HG03575 (cell line): ENCODE measurements around the gene TWIST2.

Experiments
- ATAC-seq: cut with Tn5 transposase; IDR thresholded peaks from one replicate; pipeline ENCODE4 v1.9.1; 2021; ENCODE audit not compliant: unreplicated experiment, insufficient number of reproducible peaks, low FRiP score; ENCODE audit errors: extremely low read depth

Gene TWIST2

GRCh38 chr2:238910751-238911351, 63.0 kb downstream of the TWIST2 start:
- ATAC-seq: no peak

GRCh38 chr2:238911376-238912227, 63.7 kb downstream of the TWIST2 start:
- ATAC-seq: no peak

- ATAC-seq: no peak
Observed at GRCh38 chr2:238912228-238912915, 64.5 kb downstream of the TWIST2 start.

- ATAC-seq: no peak
Observed at GRCh38 chr2:238912916-238913875, 65.3 kb downstream of the TWIST2 start.

- ATAC-seq: no peak
Observed at GRCh38 chr2:238913931-238914647, 66.2 kb downstream of the TWIST2 start.

- no peak for ATAC-seq
Observed at GRCh38 chr2:238914648-238915015, 66.7 kb downstream of the TWIST2 start.

- ATAC-seq: no peak
Observed at GRCh38 chr2:238915196-238915595, 67.3 kb downstream of the TWIST2 start.

GRCh38 chr2:238915596-238915995, 67.7 kb downstream of the TWIST2 start:
- ATAC-seq: no peak

GRCh38 chr2:238916176-238916874, 68.4 kb downstream of the TWIST2 start:
- ATAC-seq: no peak

- ATAC-seq: no peak
Observed at GRCh38 chr2:238916875-238917590, 69.1 kb downstream of the TWIST2 start.

- ATAC-seq: no peak
Observed at GRCh38 chr2:238919307-238919706, 71.4 kb downstream of the TWIST2 start.

GRCh38 chr2:238920053-238920452, 72.2 kb downstream of the TWIST2 start:
- ATAC-seq: no peak

GRCh38 chr2:238920601-238921001, 72.7 kb downstream of the TWIST2 start:
- ATAC-seq: no peak

GRCh38 chr2:238921259-238921658, 73.4 kb downstream of the TWIST2 start:
- ATAC-seq: no peak

GRCh38 chr2:238921681-238922319, 73.9 kb downstream of the TWIST2 start:
- ATAC-seq: no peak

GRCh38 chr2:238922435-238922834, 74.5 kb downstream of the TWIST2 start:
- no peak for ATAC-seq

- no peak for ATAC-seq
Observed at GRCh38 chr2:238924032-238924431, 76.1 kb downstream of the TWIST2 start.
